GM23338 (cell line): ENCODE results near the gene TMEM132D. TPM values are rescaled to one million over a fixed set of nuclear protein-coding genes. Genes with fewer than 3 reads are reported as not detected.

Experiments
- ATAC-seq: fragments of 200-7000 bp; cut with Tn5 transposase; 3 replicates; pipeline ENCODE4 v1.9.1; 2020
- DNase-seq: peaks from one replicate; pipeline ENCODE4 v3.0.0-alpha.2; 2015; ENCODE audit warnings: low spot score
- H2AFZ ChIP-seq: fragments of 200-600 bp; sonication (generic); 2 replicates; pipeline ENCODE4 v1.8.0; 2016; ENCODE audit warnings: antibody characterized with exemption, mild to moderate bottlenecking, moderate library complexity
- H3F3A ChIP-seq: fragments of 200-600 bp; sonication (generic); replicated peaks from 2 replicates; pipeline ENCODE4 v1.8.0; 2017; ENCODE audit warnings: antibody characterized with exemption, mixed run types, low read depth
- H3K27ac ChIP-seq: fragments of 200-600 bp; sonication (generic); 2 replicates; pipeline ENCODE4 v1.6.1; 2016; ENCODE audit warnings: low read depth
- H3K27me3 ChIP-seq: fragments of 200-600 bp; sonication (generic); 2 replicates; pipeline ENCODE4 v1.8.0; 2016; ENCODE audit warnings: mild to moderate bottlenecking, mixed run types, moderate library complexity; ENCODE audit not compliant: insufficient read depth
- H3K36me3 ChIP-seq: fragments of 200-600 bp; sonication (generic); 2 replicates; pipeline ENCODE4 v1.8.0; 2016; ENCODE audit warnings: mild to moderate bottlenecking; ENCODE audit not compliant: insufficient read depth
- H3K4me1 ChIP-seq: fragments of 200-600 bp; sonication (generic); 2 replicates; pipeline ENCODE4 v1.8.0; 2016; ENCODE audit warnings: mild to moderate bottlenecking, moderate library complexity; ENCODE audit not compliant: insufficient read depth
- H3K4me2 ChIP-seq: fragments of 200-600 bp; sonication (generic); 2 replicates; pipeline ENCODE4 v1.7.1; 2017; ENCODE audit warnings: mixed run types
- H3K4me3 ChIP-seq: fragments of 200-600 bp; sonication (generic); 2 replicates; pipeline ENCODE4 v1.6.1; 2016; ENCODE audit warnings: mixed run types
- H3K79me2 ChIP-seq: fragments of 200-600 bp; sonication (generic); replicated peaks from 2 replicates; pipeline ENCODE4 v1.8.0; 2017; ENCODE audit warnings: mild to moderate bottlenecking; ENCODE audit not compliant: insufficient read depth
- H3K9me2 ChIP-seq: fragments of 200-600 bp; sonication (generic); 2 replicates; pipeline ENCODE4 v1.8.0; 2017; ENCODE audit not compliant: insufficient read depth
- H4K20me1 ChIP-seq: fragments of 200-600 bp; sonication (generic); replicated peaks from 2 replicates; pipeline ENCODE4 v1.8.0; 2017; ENCODE audit warnings: mild to moderate bottlenecking; ENCODE audit not compliant: insufficient read depth
- H3K27ac Mint-ChIP-seq: 2 replicates; pipeline ENCODE4 v1.8.0; 2020; ENCODE audit warnings: inconsistent platforms, mild to moderate bottlenecking, moderate library complexity, mixed read lengths
- H3K27me3 Mint-ChIP-seq: 3 replicates; pipeline ENCODE4 v1.8.0; 2022; ENCODE audit warnings: low read depth, mild to moderate bottlenecking, moderate library complexity, mixed read lengths, inconsistent platforms; ENCODE audit not compliant: insufficient read depth, poor library complexity
- H3K36me3 Mint-ChIP-seq: 3 replicates; pipeline ENCODE4 v1.8.0; 2021; ENCODE audit warnings: low read depth, mild to moderate bottlenecking, inconsistent platforms, moderate library complexity, mixed read lengths
- H3K4me1 Mint-ChIP-seq: 3 replicates; pipeline ENCODE4 v1.8.0; 2020; ENCODE audit warnings: mild to moderate bottlenecking, inconsistent platforms, mixed read lengths
- H3K4me3 Mint-ChIP-seq: 3 replicates; pipeline ENCODE4 v1.8.0; 2021; ENCODE audit warnings: moderate library complexity, mild to moderate bottlenecking, inconsistent platforms, mixed read lengths
- H3K9me3 Mint-ChIP-seq: 3 replicates; pipeline ENCODE4 v1.8.0; 2020; ENCODE audit warnings: moderate library complexity, mild to moderate bottlenecking, inconsistent platforms, mixed read lengths
- CREB1 ChIP-seq: fragments of 250-450 bp; sonication (Bioruptor Pico); IDR thresholded peaks from 2 replicates; pipeline ENCODE4 v1.5.0; 2020; ENCODE audit warnings: low read depth, mild to moderate bottlenecking, moderate library complexity
- EZH2 ChIP-seq: fragments of 200-600 bp; sonication (generic); IDR thresholded peaks from one replicate; pipeline ENCODE4 v1.8.0; 2017; ENCODE audit warnings: antibody characterized with exemption, mild to moderate bottlenecking, low read depth; ENCODE audit not compliant: unreplicated experiment
- EZH2phosphoT487 ChIP-seq: fragments of 200-600 bp; sonication (generic); IDR thresholded peaks from one replicate; pipeline ENCODE4 v1.8.1; 2018; ENCODE audit warnings: antibody characterized with exemption; ENCODE audit not compliant: unreplicated experiment
- JUNB ChIP-seq: IDR thresholded peaks from one replicate; pipeline ENCODE4 v1.6.1; 2016; ENCODE audit warnings: antibody characterized with exemption; ENCODE audit not compliant: unreplicated experiment
- ZNF114 ChIP-seq: fragments of 250-450 bp; sonication (Bioruptor Pico); IDR thresholded peaks from 2 replicates; pipeline ENCODE4 v1.5.0; 2020; ENCODE audit warnings: mild to moderate bottlenecking, moderate library complexity
- ZNF331 ChIP-seq: fragments of 250-450 bp; sonication (Bioruptor Pico); IDR thresholded peaks from 2 replicates; pipeline ENCODE4 v1.5.0; 2020; ENCODE audit warnings: low read depth, mild to moderate bottlenecking, moderate library complexity
- polyA plus RNA-seq: library from polyadenylated mRNA; unstranded; fragments of >200 nt; fragmentation: Nextera tagmentation; extraction: Ambion mirVana; gene quantifications from 2 replicates; pipeline ENCODE4 v1.2.1, GENCODE V29; 2016
- total RNA-seq: library from RNA; depleted of rRNA; stranded (reverse); fragments of >200 nt; shearing (Covaris generic); gene quantifications from 2 replicates; pipeline ENCODE4 v1.2.3, GENCODE V29; 2014
- TF ChIP-seq, protein P1 (sequence below): IDR thresholded peaks from one replicate; pipeline ENCODE4 v1.6.1; 2018; ENCODE audit warnings: antibody characterized with exemption; ENCODE audit not compliant: unreplicated experiment
- TF ChIP-seq, protein P2 (sequence below), 2 experiments: fragments of 200-600 bp in 1 of 2; sonication (generic) in 1 of 2; conservative IDR thresholded peaks; 2 replicates each; pipeline versions ENCODE4 v1.5.1 to v1.6.1; 2016 to 2017; ENCODE audit warnings: antibody characterized with exemption in 2 of 2, low read depth in 2 of 2, mild to moderate bottlenecking in 2 of 2, moderate library complexity in 1 of 2
- TF ChIP-seq, protein P3 (sequence below): IDR thresholded peaks from 2 replicates; pipeline ENCODE4 v1.6.1; 2016; ENCODE audit warnings: antibody characterized with exemption

The TMEM132D gene
- total and polyA plus RNA-seq, 2 experiments from 2014 or later: 0.44 to 5.3 TPM

DNA sequence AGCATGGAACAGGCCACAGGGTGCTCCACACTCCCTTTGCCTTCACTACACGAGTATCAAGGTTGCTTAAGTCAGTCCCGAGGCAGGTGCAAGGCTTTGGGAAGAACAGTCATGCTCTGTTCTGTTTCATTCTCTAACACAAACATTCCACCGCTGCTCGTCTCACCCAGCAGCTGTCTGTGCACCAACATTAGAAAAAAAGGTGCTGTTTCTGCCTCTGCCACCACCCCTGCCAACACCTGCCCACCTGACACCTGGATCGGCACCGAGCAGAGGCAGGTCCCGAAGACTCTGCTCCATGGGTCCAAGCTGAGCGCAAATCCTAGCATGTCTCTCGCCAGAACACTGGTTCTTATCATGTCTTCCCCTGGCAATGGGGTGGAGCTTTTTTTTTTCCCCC lies 347.7 kb downstream of the TMEM132D start (continued):
- TF ChIP-seq, protein P1, sequence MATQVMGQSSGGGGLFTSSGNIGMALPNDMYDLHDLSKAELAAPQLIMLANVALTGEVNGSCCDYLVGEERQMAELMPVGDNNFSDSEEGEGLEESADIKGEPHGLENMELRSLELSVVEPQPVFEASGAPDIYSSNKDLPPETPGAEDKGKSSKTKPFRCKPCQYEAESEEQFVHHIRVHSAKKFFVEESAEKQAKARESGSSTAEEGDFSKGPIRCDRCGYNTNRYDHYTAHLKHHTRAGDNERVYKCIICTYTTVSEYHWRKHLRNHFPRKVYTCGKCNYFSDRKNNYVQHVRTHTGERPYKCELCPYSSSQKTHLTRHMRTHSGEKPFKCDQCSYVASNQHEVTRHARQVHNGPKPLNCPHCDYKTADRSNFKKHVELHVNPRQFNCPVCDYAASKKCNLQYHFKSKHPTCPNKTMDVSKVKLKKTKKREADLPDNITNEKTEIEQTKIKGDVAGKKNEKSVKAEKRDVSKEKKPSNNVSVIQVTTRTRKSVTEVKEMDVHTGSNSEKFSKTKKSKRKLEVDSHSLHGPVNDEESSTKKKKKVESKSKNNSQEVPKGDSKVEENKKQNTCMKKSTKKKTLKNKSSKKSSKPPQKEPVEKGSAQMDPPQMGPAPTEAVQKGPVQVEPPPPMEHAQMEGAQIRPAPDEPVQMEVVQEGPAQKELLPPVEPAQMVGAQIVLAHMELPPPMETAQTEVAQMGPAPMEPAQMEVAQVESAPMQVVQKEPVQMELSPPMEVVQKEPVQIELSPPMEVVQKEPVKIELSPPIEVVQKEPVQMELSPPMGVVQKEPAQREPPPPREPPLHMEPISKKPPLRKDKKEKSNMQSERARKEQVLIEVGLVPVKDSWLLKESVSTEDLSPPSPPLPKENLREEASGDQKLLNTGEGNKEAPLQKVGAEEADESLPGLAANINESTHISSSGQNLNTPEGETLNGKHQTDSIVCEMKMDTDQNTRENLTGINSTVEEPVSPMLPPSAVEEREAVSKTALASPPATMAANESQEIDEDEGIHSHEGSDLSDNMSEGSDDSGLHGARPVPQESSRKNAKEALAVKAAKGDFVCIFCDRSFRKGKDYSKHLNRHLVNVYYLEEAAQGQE: no peak
- TF ChIP-seq, protein P2, sequence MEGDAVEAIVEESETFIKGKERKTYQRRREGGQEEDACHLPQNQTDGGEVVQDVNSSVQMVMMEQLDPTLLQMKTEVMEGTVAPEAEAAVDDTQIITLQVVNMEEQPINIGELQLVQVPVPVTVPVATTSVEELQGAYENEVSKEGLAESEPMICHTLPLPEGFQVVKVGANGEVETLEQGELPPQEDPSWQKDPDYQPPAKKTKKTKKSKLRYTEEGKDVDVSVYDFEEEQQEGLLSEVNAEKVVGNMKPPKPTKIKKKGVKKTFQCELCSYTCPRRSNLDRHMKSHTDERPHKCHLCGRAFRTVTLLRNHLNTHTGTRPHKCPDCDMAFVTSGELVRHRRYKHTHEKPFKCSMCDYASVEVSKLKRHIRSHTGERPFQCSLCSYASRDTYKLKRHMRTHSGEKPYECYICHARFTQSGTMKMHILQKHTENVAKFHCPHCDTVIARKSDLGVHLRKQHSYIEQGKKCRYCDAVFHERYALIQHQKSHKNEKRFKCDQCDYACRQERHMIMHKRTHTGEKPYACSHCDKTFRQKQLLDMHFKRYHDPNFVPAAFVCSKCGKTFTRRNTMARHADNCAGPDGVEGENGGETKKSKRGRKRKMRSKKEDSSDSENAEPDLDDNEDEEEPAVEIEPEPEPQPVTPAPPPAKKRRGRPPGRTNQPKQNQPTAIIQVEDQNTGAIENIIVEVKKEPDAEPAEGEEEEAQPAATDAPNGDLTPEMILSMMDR (conservative IDR thresholded peaks at IDR 0.05; ENCODE audit: low read depth in 2 of 2): no peak
- TF ChIP-seq, protein P3, sequence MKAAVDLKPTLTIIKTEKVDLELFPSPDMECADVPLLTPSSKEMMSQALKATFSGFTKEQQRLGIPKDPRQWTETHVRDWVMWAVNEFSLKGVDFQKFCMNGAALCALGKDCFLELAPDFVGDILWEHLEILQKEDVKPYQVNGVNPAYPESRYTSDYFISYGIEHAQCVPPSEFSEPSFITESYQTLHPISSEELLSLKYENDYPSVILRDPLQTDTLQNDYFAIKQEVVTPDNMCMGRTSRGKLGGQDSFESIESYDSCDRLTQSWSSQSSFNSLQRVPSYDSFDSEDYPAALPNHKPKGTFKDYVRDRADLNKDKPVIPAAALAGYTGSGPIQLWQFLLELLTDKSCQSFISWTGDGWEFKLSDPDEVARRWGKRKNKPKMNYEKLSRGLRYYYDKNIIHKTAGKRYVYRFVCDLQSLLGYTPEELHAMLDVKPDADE: no peak
- no peak for TF ChIP-seq EZH2phosphoT487
- TF ChIP-seq ZNF114 (CRISPR knock-in tag): no peak
- no peak for TF ChIP-seq CREB1 (CRISPR knock-in tag)

DNA sequence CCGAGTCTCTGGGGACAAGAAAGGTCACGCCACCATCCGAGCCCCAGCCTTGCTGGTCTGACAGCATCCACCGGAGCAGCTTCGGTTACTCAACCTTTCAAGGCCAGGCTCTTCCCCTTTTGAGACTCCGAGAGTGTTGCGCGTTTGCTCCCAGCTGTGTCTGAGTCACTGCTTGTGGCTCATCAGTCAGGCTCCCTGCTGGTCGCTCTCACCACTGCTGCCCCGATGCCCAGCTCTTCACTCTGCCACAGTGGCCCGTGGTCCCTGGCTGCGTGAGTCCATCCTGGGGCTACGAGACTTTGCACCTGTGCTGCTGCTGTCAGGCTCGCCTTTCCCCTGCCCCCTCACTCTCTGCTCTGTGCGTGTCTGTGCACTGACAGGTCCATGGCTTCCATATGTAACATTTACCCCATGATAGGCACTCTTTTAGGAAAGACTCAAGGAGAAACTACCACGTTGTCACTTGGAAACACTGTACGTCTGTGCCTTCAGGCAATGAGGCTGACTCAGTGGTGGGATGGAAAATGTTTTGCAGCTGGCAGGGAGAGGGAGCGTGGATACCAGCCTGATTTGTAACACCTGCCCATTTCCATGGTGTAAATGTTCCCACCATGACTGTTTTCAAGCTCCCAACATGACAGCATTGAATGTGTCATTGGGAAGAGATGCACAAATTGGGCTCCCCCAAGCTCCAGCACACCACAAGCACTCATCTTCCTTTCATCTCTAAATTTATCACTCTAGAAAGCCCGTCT lies 350.7 kb downstream of the TMEM132D start:
- Mint-ChIP-seq H3K27ac (no peak overlapping the region), H3K9me3 (peaks cover 99% of the 10 kb centered on the region), H3K4me3 (no peak overlapping the region), H3K27me3 (peaks cover 2% of the 10 kb centered on the region), H3K4me1 (no peaks in the 10 kb centered on the region), H3K36me3 (peaks cover 50% of the 10 kb centered on the region)
- Histone ChIP-seq H3K79me2 (no peaks in the 10 kb centered on the region), H3K36me3 (no peaks in the 10 kb centered on the region), H3K4me2 (no peak overlapping the region), H4K20me1 (no peaks in the 10 kb centered on the region), H2AFZ (no peak overlapping the region), H3F3A (no peaks in the 10 kb centered on the region), H3K27me3 (no peaks in the 10 kb centered on the region), H3K4me3 (no peak overlapping the region), H3K27ac (no peak overlapping the region), H3K9me2 (no peaks in the 10 kb centered on the region), H3K4me1 (no peaks in the 10 kb centered on the region)
- DNase-seq (no peak), ATAC-seq (no peak)
- no peak for TF ChIP-seq JUNB
- no peak for TF ChIP-seq EZH2
- no peak for TF ChIP-seq ZNF331 (CRISPR knock-in tag)
- TF ChIP-seq, protein P2 (conservative IDR thresholded peaks at IDR 0.05; ENCODE audit: low read depth in 2 of 2): no peak
